ENCODE data around the gene PTH1R. TPM values are rescaled to one million over a fixed set of nuclear protein-coding genes. Genes with fewer than 3 reads are reported as not detected.

PTH1R gene
- total RNA-seq (ENCODE audit: low replicate concordance) = 0.15 and 2.6 TPM in 2 replicates

GRCh38 chr3:46877406-46878125 lies at the start of gene PTH1R:
TSS of gene PTH1R (plus strand) at chr3:46877721. CDS start at chr3:46883560, 5,839 bp downstream.

GRCh38 chr3:46863261-46863782 lies 14.2 kb upstream of the PTH1R start, which contains the start of gene MYL3:
TSS of gene MYL3 (minus strand) at chr3:46863444. CDS start at chr3:46863390, 54 bp downstream.

Other genes with a start within 250 kb of the PTH1R start
- 0.94 and 1.9 TPM in 2 replicates for gene ALS2CL, start 184.0 kb upstream of the PTH1R start, total RNA-seq (ENCODE audit: low replicate concordance)
- gene TMIE, start 176.3 kb upstream of the PTH1R start, total RNA-seq (ENCODE audit: low replicate concordance) = not detected in 2 replicates
- not detected in 2 replicates for gene PRSS50, start 159.9 kb upstream of the PTH1R start, total RNA-seq (ENCODE audit: low replicate concordance)
- 0.08 and 2.3 TPM in 2 replicates for gene MYL3, start 14.3 kb upstream of the PTH1R start, total RNA-seq (ENCODE audit: low replicate concordance)
- gene CCDC12, start 99.0 kb downstream of the PTH1R start, total RNA-seq (ENCODE audit: low replicate concordance) = 27.3 and 43.8 TPM in 2 replicates
- 1.5 and 2.3 TPM in 2 replicates for gene NBEAL2, start 101.9 kb downstream of the PTH1R start, total RNA-seq (ENCODE audit: low replicate concordance)